Glomerular visceral epithelial cell (primary cell): ENCODE results near the gene RPL18.
A peak's percentile ranks its signal among the peaks of the same experiment; 100 is the strongest.
"Not testable (repeated sequence)": the region's sequence is repeated elsewhere in the genome, so short reads cannot be mapped to it uniquely, and the experiment has no call there.

Experiments used
- DNase-seq: peaks from one replicate; pipeline ENCODE4 v3.0.0-alpha.2; 2016; ENCODE audit errors: extremely low spot score

The RPL18 gene

DNA sequence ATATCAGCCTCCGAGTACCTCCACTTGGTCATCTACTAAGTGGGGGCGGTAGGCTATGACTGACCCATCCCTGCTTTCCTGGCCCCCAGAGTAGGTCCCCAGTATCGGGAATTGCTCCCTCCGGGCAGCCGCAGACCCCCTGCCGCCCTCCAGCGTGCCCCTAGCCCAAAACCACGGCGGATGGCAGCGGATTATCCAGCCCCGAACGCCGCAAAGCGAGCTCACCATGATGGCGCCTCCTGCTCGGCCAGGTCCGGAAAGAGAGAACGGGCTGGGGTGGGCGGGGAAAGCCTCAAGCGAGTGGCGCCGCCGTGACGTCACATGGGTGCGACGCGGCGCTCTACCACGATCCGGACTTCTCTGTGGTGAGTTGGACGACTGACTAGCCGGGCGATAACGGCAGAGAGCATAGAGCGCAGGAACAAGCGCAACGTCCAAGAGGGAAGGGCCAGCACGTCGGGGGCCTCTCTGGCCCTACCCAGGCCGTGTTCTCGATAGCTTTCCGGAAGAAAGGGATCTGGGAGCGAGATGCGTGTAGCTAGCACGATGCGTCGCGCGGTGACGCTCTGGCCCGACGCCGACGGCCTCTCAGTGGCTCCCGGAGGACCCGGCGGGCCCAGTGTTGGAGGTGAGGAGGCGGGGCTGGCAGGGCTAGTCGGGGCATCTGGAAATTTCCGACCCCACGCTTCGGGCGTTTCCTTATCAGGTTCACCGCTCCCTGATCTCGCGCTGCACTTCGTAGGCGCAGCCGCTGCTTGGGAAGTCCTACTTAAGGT, at the start of gene RPL18, which contains the start of gene SPHK2:
Gene RPL18 (minus strand): TSS at position 263 of the 776 bp plus-strand sequence. CDS start 35 bp downstream, at position 228.
Gene SPHK2 (plus strand): TSS at position 591 of the 776 bp plus-strand sequence. CDS start 1,009 bp downstream, outside the sequence.
- peak; percentile 100 for DNase-seq

DNA sequence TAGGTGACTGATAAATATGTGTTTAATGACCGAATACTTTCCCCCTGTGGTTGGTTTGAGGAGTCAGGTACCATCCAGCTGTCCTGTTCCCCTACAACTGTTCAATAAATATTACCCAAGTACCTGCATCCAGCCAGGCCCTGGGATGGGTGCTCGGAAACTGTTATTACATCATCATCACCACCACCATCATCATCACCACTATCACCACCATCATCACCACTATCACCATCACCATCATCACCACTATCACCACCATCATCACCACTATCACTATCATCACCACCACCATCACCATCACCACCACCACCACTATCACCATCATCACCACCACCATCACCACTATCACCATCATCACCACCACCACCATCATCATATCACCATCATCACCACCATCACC, 49.8 kb upstream of the RPL18 start:
- DNase-seq = no peak

DNA sequence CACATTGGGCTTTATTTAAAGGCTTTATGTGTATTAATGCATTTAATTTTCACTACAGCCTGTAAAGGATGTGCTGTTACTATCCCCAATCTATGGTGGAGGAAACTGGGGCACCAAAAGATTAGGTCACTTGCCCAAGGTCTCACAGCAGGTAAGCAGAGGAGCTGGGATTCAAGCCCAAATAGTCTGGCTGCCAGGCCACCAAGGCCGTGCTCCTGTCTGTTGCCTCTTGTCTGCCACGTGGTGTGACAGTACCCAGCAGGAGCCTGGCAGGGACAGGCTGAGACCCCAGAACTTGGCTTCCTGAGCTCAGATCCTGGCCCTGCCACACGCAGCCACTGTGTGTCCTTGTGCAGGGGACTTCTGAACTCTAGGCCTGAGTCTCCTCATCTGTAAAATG, 49.4 kb upstream of the RPL18 start:
- DNase-seq = no peak

DNA sequence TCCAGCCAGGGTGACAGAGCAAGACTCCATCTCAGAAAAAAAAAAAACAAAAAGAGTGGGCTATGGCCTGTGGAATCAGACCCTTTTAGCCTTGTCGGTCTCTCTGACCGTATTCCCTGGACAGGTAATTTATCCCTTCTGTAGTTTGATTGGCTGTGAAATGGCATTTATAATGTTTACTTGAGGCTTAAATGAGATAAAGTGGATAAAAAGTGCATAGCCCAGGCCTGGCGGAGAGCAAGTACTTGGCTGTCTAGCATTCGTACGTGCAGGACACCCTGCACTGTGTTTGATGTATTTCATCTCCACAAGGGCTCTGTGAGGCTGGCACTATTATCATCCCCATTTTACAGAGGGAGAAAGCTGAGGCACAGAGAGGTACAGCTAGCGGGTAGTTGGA, 46.8 kb upstream of the RPL18 start:
- no peak for DNase-seq

DNA sequence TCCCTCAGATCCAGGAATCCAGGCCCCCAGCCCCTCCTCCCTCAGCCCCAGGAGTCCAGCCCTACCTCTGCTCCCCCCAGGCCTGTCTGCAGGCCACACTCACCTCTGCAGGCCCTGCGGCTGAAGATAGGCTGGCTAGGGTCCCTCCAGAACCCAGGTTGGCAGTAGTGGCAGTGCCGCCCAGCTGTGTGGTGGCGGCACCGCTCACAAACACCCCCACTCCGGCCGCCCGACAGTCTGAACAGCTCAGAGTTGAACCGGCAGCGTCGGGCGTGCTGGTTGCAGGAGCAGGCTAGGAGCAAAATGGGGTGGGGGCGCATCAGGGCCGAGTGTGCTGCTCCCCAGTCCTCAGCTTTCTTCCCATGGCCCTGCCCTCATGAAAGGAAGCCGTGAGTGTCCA, 45.5 kb upstream of the RPL18 start:
- DNase-seq = no peak

DNA sequence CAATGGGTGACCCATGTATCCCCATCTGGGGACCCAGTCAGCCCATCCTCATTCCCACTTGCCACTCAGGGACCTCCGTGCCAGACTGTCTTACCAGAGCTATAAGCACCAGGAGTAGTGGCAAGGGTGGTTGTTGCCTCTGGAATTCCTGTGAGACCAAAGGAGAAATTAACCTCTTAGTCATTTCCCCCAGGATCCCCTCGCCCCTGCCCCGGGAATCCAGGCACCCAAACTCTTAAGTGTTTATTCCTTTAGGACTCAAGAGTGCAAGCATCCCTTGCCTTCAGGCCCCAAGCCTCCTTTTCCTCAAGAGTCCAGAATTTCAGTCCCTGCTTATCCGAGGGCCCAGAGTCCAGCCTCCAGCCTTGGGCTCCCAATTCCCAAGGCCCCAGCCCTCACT, 44.7 kb upstream of the RPL18 start:
- no peak for DNase-seq

DNA sequence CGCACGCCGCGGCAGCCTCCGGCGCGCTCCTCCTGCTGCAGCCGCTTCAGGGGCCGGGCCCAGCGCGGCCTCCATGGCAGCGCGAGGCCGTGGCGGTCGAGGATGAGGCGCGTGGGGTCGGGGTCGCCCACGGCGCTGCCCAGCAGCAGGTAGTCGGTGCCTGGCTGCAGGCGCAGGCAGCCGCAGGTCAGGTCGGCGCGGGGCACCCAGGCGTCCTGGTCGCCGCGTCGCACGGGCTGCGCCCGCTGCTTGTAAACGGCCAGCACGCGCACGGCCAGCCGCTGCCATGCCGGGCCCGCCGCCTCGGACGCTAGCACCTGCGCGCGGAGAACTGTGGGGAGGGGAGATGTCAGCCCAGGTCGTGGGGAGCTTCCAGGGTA, 42.7 kb upstream of the RPL18 start:
- DNase-seq = no peak

DNA sequence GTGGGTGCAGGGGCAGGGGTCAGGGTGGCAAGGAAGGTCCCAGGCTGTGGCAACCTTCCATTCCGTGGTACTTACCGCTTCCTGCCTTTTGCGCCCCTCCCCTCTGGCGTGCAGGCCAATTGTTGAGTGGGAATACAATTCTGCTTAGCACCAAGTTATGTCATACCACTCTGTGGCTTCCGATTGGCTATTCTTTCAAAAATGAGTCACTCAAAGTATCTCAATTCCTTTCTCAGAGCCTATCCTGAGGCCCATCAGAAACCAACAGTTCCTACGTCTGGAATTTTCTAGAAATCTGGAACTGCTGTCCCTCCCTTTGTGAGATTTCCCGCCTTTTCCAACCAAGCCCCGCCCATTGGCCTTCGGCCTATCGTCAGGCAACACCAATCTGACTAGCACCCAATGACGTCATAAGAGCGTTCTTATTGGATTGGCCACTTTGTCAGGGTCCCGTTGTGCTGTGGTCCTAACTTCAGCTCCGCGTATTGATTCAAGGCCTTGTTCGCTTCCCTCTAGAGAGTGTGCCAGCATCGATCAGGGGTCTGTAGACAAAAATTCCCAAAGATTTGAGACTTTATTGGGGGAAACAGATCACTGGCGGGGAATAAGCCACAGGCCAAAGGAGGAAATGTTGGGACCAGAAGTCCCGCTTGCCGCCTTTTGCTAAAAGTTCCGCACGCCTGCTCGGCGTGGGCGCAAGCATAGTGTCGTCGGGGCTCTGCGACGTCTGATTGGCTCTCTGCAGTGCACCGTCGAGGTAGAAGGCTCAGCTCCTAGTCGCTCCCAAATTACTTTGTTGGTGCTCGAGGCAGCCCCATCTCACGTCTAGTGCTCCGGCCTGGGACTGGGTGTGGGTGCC, 42.1 kb upstream of the RPL18 start:
- peak; percentile 91 for DNase-seq

DNA sequence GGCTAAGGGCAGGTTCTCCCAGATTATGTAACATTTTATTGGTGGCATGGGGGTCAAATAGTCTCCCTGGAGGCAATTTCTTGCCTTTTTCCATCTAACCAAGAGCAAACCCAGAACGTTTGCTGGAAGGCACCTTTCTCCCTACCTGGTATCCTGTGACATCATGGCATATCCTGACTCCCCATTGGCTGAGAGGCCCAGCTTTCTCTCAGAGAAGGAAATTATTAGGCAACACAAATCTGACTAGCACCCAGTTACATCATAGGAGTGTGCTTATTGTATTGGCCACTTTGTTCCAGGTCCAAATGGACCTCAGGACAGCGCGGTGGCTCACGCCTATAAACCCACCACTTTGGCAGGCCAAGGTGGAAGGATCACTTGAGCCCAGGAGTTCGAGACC, 40.8 kb upstream of the RPL18 start:
- no peak for DNase-seq

DNA sequence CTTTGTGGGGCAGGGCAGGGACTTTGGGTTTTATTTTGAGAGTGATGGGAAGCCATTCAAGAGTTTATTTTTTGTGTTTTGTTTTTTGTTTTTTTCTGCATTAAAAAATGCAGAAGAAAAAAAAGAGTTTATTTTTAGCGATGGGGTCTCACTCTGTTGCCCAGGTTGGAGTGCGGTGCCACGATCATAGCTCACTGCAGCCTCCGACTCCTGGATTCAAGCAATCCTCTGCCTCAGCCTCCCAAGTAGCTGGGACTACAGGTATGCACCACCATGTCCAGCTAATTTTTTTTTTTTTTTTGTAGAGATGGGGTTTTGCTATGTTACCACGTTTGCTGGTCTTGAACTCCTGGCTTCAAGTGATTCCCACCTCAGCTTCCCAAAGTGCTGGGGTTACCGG, 39.5 kb upstream of the RPL18 start:
- no peak for DNase-seq

DNA sequence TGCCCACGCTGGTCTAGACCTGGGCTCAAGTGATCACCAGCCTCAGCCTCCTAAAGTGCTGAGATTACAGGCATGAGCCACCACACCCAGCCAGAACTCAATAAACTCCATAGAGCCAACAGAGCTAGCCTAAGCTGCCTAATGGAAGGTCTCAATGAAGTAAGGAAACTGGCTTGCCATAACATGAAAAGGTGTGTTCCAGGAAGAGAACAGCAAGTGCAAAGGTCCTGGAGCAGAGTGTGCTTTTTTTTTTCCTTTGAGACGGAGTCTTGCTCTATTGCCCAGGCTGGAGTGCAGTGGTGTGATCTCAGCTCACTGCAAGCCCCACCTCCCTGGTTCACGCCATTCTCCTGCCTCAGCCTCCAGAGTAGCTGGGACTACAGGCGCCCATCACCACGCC, 38.9 kb upstream of the RPL18 start:
- not testable (repeated sequence) for DNase-seq

DNA sequence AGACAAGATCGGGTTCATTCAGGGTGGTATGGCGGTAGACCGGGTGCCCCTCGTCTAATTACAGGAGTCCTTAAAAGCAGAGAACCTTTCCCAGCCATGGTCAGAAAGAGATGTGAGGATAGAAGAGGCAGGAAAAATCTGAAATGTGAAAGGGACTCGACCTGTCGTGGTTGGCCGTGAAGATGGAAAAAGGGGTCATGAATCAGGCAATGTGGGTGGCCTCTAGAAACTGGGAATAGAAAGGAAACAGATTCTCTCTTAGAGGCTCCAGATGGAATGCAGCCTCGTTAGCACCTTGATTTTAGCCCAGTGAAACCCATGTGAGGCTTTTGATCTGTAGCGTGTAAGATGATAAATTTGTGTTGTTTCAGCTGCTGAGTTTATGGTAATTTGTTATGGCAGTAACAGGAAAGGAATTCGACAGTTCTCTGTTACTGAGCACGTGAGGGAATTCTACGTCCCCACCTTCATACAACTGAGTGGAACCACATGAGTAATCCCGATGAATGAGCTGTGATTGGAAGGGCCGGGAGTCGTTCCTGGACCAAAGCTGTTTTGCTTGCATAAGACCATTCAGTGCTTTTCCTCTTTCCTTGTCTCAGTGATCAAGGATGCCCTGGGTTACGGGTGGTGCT, 38.0 kb upstream of the RPL18 start:
- DNase-seq = peak; percentile 62

DNA sequence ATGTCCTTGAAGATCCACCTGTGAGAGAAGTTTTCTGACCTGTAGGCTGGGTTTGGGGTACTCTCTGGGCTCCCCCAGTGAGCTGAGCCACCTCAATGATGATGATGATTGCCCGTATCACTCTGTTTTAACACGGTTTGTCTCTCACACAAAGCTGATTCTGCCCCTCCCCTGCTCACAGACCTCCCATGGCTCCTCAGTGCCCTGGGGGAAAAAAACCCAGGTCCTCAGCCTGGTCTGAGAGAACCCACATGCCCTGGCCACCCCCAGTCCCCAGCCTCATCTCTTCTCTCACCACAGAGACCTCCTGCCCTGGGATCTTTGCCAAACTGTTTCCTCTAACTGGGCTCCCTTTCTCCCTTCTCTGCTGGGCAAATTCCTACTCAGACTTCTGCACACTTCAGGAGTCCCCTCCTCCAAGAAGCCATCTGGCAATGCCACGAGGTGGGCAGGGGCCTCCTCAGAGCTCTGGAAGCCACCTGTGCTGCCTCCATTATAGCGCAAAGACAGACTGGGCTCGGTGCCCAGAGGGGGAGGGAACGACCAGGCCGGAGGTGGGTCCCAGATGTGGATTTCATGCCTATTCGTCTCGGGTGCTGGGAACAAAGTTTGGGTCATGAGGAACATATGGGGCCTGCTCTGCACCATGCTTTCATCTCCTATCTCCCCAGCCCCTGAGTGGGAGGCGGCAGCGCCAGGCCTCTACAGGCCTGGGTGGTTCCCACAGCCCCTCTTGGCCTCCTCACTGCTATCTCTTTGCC, 35.5 kb upstream of the RPL18 start:
- no peak for DNase-seq

DNA sequence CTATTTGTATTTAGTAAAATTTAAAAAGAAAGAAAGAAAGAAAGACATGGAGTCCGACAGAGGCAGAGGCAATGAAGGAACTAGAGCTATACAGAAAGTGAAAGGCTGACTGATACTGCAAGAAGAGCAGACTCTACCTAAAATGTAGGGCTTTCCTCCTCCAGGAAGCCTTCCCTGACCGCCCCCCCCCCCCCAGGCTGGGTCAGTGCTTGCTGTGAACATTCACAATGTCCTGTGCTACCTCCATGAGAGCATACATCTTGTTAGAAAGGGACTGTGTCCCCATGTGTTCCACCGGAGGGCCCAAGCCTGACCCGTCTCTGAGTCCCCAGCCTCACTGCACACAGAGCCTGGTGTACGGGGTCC, 32.7 kb upstream of the RPL18 start:
- DNase-seq = no peak

DNA sequence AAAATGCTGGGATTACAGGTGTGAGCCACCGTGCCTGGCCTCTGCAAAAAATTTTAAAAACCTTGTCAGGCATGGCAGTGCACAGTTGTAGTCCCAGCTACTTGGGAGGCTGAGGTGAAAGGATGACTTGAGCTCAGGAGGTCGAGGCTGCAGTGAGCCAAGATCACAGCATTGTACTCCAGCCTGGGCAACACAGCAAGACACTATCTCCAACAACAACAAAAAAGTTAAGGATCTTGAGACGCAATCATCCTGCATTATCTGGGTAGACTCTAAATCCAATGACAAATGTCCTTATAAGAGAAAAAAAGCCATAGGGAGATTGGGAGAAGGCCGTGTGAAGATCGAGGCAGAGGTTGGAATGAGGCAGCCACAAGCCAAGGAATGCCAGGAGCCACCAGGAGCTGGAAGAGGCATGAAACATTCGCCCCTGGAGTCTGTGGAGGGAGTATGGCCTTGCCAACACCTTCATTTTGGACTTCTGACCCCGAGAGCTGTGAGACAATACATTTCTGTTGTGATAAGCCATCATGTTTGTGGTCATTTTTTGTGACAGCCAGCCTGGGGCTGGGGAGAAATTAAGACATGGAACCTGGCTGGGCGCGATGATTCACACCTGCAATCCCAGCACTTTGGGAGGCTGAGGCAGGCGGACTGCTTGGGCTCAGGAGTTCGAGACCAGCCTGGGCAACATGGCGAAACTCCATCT, 32.1 kb upstream of the RPL18 start:
- no peak for DNase-seq

DNA sequence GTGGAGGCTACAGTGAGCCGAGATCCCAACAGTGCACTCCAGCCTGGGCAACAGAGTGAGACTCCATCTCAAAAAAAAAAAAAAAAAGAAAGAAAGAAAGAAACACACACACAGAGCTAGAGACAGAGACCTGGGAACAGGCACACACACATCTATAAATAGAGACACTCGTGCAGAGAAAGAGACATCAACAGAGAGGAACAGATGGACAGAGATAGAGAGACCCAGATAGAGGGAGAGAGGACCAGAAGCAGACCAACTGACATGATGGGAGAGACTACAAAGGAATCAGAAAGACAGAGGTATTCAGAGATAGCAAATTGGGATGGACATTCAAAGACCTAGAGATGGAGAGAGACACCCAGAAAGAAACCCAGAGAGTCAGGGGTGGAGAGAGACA, 29.2 kb upstream of the RPL18 start:
- DNase-seq = no peak

DNA sequence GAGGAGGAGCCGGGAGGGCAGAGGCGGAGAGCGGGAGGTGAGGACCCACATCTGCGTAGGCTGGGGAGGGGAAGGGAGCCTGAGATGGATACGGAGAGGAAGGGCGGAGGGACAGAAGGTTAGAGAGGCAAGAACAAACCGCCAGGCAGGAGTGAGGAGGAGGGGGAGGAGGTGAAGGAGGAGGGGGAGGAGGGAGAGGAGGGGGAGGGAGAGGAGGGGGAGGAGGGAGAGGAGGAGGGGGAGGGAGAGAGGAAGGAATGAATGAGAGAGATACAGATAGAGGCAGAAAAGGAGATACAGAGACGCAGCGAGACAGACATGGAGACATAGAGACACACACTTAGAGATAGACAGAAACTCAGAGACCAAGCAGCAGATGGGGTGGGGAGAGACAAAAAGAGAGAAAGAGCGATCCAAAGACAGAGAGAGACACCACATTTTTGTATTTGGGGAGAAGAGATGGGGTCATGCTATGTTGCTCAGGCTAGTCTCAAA, 27.8 kb upstream of the RPL18 start:
- no peak for DNase-seq

DNA sequence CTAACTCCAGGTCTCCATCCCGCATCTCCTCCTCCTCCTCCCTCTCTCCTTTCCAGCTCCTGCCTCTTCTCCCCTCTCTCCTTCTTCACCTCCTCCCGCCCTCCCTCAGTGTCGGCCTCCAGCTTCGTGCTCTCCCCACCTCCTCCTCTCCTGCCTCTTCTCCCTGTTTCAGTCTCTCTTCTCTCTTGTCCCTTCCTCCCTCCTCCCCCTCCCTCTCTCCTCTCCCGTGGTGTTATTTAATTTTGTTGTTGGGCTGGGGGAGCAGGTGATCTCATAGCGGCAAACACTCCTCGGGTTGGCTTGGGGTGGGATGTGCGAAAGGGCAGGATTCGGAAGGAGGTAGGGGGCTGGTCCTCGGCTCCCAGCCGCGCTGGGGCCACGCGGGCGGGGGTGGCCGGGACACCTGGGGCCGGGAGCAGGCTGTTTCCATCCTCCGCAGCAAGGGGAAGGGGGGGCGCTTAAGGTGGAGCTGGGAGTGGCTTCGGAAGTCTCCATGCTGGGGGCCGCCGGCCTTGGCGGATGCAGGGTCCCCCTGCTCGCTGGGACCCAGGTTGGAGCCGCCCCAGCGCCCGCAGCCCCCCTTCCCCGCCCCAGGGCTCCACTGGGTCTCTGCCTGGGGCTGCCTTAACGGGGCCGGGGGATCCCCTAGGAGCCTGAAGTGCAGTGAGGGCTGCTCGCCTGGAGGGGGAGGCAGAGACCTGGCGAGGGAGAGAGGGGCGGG, 27.2 kb upstream of the RPL18 start, which contains the start of gene CA11:
Gene CA11 (minus strand): TSS at position 187 of the 721 bp plus-strand sequence. CDS start 555 bp downstream, outside the sequence.
- DNase-seq = peak; percentile 88

DNA sequence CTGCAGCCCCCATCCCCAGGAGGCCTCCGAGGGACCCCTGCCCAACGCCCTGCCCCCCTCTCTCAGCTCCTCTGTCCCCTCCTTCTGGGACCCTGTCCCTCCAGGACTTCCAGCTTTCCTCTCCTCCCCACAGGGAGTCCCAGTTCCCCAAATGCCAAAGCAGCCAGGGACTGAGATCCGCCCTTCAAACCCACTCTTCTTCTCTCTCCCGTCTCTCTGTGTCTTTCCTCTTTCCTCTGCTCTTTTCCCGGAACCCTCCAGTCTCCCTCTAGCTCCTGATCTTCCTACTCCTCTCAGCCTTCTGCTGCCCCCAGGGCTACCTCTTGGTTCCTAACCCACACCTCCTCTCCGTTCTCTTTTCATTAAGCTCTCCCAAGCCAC, 26.6 kb upstream of the RPL18 start:
- DNase-seq = no peak
